NCI-H187 (cell line): Measurements from ENCODE around the gene GBF1.

Experiments
- DNase-seq, 2 experiments: peaks; one replicate each; lab custom pipeline; 2025; lab: John Stamatoyannopoulos, UW

The GBF1 gene

DNA sequence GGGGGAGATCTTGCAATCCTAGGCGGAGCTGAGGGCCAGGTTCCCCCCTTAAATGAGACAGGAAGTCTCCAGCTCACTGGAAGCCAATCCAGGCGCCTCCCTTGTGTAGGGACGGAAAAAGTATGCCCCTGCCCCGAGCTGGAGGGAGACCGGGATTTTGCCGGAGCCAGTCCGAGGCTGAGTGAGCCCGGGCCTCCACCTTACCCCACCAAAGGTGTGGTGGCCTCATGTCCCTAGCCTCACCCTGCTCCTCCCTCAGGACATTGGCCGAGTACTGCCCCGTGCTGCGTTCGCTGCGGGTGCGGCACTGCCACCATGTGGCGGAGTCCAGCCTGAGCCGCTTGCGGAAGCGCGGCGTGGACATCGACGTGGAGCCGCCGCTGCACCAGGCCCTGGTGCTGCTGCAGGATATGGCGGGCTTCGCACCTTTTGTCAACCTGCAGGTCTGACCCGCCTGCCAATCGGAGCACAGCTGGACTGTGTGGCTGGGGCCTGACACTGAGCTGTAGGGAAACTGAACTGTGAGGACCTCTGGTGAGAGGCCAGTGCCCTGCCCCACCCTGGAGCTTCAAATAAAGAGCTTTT lies 177.3 kb downstream of the GBF1 start:
- DNase-seq: peak in 1 of 2 experiments; percentile 13

DNA sequence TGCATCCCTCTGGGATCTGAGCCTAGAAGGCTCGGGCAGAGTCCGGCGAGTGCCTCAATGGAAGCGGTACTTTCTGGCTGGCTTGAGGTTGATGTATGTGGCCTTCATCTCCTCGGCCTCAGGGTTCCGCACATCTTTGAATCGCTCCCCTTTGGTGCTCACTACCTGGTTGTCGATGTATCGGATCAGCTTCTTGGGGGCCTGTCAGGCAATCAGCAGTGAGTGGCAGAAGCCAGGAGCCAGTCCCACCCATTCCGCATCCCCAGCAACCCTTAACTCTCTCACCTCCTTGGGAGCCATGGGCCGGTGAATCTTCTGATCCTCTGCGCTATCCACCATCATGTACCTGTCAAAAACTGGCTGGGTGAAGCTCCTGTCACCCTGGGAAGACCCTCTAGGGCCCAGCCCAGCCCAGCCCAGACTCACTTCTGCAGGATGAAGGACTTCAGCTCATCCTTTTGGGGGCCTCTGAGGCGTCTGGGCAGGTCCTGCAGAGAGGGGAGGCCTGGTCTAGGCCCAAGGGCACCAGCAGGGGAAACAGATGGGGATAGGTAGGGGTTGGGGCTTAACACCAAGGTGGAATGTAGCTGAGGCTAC lies 178.1 kb downstream of the GBF1 start:
- no peak for DNase-seq

DNA sequence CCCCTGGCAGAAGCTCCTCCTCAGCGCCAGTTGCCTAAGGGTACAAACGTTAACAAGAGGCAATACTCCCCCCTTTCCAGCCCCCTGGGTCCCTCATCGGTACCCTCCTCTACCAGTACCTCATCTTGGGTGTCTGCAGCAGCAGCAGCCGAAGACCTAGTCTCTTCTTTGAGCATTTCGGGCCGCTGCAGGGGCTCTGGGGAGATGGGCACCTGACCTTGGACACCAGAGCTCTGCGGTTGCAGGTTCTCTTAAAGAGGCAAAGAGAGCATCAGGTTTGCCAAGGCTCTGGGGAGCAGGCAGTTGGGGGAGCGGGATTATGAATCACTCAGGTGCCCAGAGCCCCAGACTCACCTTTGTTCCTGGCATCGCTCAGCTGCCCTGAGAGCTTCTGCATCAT lies 178.8 kb downstream of the GBF1 start:
- no peak for DNase-seq

DNA sequence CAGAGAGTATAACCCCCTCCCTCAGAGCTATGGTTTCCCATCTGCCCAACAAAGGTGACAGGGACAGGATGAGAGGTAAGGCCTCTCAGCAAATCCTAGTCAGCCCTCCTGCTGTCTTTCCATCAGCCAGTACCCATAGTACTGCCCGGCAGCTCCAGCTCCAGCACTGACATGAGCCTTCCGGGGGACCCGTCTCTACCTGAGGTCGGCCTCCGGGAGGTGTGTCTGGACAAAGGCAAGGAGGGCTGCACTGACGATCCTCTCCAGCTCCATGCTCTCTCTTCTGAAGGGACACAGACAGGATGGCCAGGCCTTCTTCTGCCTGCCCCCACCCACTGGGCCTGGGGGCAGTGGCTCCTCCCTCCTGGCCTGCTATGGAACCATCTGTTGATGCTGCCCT lies 179.6 kb downstream of the GBF1 start:
- no peak for DNase-seq

DNA sequence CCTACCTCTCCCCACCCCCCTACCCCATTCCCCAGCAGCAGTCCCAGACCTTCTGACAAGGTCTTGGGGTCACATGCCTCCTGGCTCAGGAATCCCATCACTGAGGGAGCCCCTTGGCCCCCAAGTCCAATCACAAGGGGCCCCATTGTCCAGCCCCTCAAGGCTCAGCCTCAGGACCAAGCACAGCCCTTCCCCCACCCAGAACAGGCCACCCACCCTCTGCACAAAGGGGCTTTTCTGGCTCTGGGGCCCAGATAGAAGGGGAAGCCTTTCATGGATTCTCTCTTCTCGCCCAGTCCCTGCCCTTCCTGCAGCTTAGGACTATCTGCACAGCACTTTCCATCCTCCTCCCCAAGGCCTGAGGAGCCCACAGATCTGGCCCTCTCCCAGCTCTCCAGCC lies 180.1 kb downstream of the GBF1 start:
- no peak for DNase-seq

DNA sequence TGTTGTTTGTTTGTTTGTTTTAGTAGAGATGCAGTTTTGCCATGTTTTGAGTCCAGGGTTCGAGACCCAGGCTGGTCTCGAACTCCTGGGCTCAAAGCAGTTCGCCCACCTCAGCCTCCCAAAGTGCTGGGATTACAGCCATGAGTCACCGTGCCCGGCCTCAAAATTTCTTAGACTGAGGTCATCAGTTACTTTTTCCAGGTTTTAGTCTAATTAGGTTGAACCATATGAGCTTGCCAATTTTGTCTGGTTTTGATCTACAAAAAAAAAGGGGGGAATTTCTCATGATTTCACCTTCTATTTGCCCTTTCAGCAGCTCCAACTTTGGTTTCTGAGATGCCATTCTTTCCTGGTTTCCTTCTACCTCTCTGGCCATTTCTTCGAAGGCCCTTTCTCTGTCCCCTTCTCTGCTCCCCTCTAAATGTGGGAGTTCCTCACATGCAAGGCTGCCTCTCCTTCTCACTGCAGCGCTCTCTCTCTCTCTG lies 181.5 kb downstream of the GBF1 start:
- no peak for DNase-seq

DNA sequence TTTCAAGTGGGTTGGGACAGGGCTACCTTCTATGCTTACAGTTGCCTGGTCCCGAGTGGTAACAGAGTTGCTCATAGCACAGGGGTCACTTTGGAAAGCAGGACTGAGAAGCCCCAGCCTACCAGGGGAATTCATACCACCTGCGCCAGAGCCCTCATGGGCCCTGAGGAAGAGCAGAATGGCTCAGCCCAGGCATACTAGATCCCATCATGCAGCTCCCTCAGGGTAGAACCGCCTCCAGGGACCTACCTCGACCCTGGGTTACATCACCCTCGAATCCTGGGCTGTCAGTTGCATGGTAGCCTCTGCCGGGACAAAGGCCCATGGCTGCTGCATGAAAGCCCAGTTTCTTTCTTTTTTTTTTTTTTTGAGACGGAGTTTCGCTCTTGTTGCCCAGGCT lies 184.1 kb downstream of the GBF1 start:
- DNase-seq: no peak

DNA sequence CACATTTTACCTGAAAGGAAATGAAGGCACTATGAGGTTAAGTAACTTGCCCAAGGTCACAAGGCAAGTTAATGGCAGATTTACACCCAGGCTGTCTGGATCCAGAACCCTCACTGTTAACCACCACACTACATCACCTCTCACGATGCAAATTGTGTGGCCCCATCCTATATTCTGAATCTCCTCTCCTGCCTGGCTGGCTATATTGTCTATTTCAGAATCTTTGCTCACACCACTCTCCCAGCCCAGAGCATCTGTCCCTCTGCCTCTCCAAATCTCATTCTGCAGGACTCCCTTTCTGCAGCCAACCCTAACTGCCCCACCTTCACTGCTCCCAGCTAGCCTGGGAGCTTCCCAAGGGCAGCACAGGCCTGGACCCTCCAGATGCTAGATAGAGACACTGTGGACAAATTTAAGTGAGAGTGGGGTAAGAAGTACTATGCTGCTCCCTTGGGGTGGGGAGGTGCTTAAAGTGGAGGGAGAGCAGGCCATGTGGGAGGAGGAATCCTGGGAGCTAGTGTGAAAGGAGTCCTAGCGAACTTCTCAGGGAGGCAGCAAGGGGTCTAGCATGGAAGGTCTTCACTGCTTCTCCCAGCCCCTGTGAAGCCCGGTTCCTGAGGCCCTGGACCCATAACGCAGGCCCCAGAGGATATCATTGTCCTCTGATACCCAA lies 186.3 kb downstream of the GBF1 start:
- DNase-seq: no peak
